ENCODE results near the gene RABGAP1L.

DNA sequence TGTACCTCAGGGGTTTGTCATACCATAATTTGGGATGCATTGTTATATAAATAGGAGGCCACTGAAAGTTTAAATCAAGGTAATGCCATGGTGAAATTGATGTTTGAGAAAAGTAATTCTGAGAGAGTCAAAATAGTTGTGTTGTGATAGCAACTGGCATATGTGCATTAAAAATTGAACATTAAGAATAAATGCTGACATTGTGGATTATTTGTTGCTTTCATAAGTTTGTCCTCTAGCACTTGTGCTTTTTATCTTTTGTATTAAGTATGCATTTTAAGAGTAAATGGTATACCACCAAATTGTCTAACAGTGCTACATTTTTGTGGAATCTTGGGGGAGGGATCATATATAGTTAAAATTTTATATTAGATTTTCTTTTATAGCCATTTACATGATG is 564.5 kb downstream of the RABGAP1L start:
- TF ChIP-seq, protein P1, sequence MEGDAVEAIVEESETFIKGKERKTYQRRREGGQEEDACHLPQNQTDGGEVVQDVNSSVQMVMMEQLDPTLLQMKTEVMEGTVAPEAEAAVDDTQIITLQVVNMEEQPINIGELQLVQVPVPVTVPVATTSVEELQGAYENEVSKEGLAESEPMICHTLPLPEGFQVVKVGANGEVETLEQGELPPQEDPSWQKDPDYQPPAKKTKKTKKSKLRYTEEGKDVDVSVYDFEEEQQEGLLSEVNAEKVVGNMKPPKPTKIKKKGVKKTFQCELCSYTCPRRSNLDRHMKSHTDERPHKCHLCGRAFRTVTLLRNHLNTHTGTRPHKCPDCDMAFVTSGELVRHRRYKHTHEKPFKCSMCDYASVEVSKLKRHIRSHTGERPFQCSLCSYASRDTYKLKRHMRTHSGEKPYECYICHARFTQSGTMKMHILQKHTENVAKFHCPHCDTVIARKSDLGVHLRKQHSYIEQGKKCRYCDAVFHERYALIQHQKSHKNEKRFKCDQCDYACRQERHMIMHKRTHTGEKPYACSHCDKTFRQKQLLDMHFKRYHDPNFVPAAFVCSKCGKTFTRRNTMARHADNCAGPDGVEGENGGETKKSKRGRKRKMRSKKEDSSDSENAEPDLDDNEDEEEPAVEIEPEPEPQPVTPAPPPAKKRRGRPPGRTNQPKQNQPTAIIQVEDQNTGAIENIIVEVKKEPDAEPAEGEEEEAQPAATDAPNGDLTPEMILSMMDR (conservative IDR thresholded peaks at IDR 0.05) = no peak
- no peak for TF ChIP-seq EZH2 (IDR thresholded peaks at IDR 0.05; ENCODE audit: low read depth)
